Gastroesophageal sphincter (tissue), 3 donors: ENCODE results near the gene ZCCHC12.
"Not testable (repeated sequence)": the region's sequence is repeated elsewhere in the genome, so short reads cannot be mapped to it uniquely, and the experiment has no call there.

Experiments used
- POLR2A ChIP-seq, 2 donors: fragments of 450-650 bp; IDR thresholded peaks; one replicate each; pipeline ENCODE4 v1.6.1; 2017; ENCODE audit warnings: antibody characterized with exemption in 2 of 2, mild to moderate bottlenecking in 2 of 2, moderate library complexity in 1 of 2
- POLR2AphosphoS5 ChIP-seq: sonication (generic); formaldehyde crosslinking; IDR thresholded peaks from one replicate; pipeline ENCODE4 v1.6.1; 2017; ENCODE audit warnings: antibody characterized with exemption
- TF ChIP-seq, protein P1 (sequence below), 4 experiments: fragments of 200-600 bp in 2 of 4; fragments of 450-650 bp in 2 of 4; sonication (generic) in 1 of 4; IDR thresholded peaks; one replicate each; pipeline ENCODE4 v1.5.1; 2017 to 2019; ENCODE audit warnings: antibody characterized with exemption in 4 of 4, mild to moderate bottlenecking in 2 of 4, moderate library complexity in 2 of 4

DNA sequence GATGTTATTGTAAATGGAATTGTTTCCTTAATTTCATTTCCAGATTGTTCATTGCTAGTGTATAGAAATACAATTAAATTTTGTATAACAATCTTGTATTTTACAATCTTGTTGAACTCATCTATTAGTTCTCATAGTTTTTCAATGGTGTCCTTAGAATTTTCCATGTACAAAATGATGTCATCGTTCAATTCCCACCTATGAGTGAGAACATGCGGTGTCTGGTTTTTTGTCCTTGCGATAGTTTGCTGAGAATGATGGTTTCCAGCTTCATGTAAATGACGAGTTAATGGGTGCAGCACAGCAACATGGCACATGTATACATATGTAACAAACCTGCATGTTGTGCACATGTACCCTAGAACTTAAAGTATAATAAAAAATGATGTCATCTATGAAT, 6.4 kb upstream of the ZCCHC12 start:
- TF ChIP-seq, protein P1, sequence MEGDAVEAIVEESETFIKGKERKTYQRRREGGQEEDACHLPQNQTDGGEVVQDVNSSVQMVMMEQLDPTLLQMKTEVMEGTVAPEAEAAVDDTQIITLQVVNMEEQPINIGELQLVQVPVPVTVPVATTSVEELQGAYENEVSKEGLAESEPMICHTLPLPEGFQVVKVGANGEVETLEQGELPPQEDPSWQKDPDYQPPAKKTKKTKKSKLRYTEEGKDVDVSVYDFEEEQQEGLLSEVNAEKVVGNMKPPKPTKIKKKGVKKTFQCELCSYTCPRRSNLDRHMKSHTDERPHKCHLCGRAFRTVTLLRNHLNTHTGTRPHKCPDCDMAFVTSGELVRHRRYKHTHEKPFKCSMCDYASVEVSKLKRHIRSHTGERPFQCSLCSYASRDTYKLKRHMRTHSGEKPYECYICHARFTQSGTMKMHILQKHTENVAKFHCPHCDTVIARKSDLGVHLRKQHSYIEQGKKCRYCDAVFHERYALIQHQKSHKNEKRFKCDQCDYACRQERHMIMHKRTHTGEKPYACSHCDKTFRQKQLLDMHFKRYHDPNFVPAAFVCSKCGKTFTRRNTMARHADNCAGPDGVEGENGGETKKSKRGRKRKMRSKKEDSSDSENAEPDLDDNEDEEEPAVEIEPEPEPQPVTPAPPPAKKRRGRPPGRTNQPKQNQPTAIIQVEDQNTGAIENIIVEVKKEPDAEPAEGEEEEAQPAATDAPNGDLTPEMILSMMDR (IDR thresholded peaks at IDR 0.05): not testable (repeated sequence)
- TF ChIP-seq POLR2AphosphoS5; POLR2A (IDR thresholded peaks at IDR 0.05): not testable (repeated sequence)
